CD14-positive monocyte (primary cell): Measurements from ENCODE around the gene KRT12. TPM values are rescaled to one million over a fixed set of nuclear protein-coding genes. Genes with fewer than 3 reads are reported as not detected.

Experiments
- DNase-seq, 3 donors: peaks; one replicate each; pipeline ENCODE4 v3.0.0-alpha.2; 2011 to 2022
- H2AFZ ChIP-seq: 2 replicates; pipeline ENCODE4 v1.6.0; 2012; ENCODE audit warnings: mild to moderate bottlenecking, low read depth, low read length, inconsistent platforms; ENCODE audit not compliant: insufficient read depth, poor library complexity, severe bottlenecking
- H3K27ac ChIP-seq, 2 donors: 1 replicate in 1 of 2; 2 replicates in 1 of 2; pipeline ENCODE4 v1.5.1; 2012 to 2013; ENCODE audit warnings: low read length in 2 of 2, control low read depth in 1 of 2, inconsistent platforms in 1 of 2, low read depth in 1 of 2, mild to moderate bottlenecking in 1 of 2
- H3K27me3 ChIP-seq, 2 donors: one replicate each; pipeline versions ENCODE4 v1.6.0 to v1.6.1; 2011 to 2013; ENCODE audit warnings: low read length in 2 of 2; ENCODE audit not compliant: control insufficient read depth in 2 of 2, insufficient read depth in 2 of 2
- H3K36me3 ChIP-seq, 2 donors: replicated peaks in 1 of 2; 1 replicate in 1 of 2; 2 replicates in 1 of 2; pipeline versions ENCODE4 v1.5.1 to v1.6.1; 2012 to 2013; ENCODE audit warnings: low read length in 2 of 2, control low read depth in 1 of 2, inconsistent platforms in 1 of 2, mild to moderate bottlenecking in 1 of 2; ENCODE audit not compliant: insufficient read depth in 2 of 2, control insufficient read depth in 1 of 2
- H3K4me1 ChIP-seq, 2 donors: 1 replicate in 1 of 2; 2 replicates in 1 of 2; pipeline versions ENCODE4 v1.5.1 to v1.6.1; 2012 to 2013; ENCODE audit warnings: low read length in 2 of 2, control low read depth in 1 of 2, inconsistent platforms in 1 of 2, mild to moderate bottlenecking in 1 of 2, moderate library complexity in 1 of 2; ENCODE audit not compliant: insufficient read depth in 2 of 2, control insufficient read depth in 1 of 2
- H3K4me2 ChIP-seq: replicated peaks from 2 replicates; pipeline ENCODE3; 2012; ENCODE audit warnings: low read length, moderate library complexity, mild to moderate bottlenecking; ENCODE audit not compliant: poor library complexity, severe bottlenecking; ENCODE audit errors: extremely low read depth
- H3K4me3 ChIP-seq, 3 experiments: fragments of 200-600 bp in 1 of 3; sonication (generic) in 1 of 3; replicated peaks in 1 of 3; 1 replicate in 2 of 3; 2 replicates in 1 of 3; pipeline ENCODE4 v1.5.1; 2011 to 2013; ENCODE audit warnings: low read length in 3 of 3, mild to moderate bottlenecking in 3 of 3, control low read depth in 2 of 3, low read depth in 2 of 3, inconsistent platforms in 1 of 3, moderate library complexity in 1 of 3
- H3K79me2 ChIP-seq: 2 replicates; pipeline ENCODE4 v1.6.0; 2012; ENCODE audit warnings: mild to moderate bottlenecking, control low read depth, inconsistent platforms, low read length, moderate library complexity; ENCODE audit not compliant: insufficient read depth
- H3K9ac ChIP-seq: 2 replicates; pipeline ENCODE4 v1.6.0; 2017; ENCODE audit warnings: low read length, mild to moderate bottlenecking; ENCODE audit not compliant: insufficient read depth, poor library complexity, severe bottlenecking
- H3K9me3 ChIP-seq, 2 donors: replicated peaks in 1 of 2; 1 replicate in 1 of 2; 2 replicates in 1 of 2; pipeline versions ENCODE4 v1.5.1 to v1.6.1; 2012 to 2013; ENCODE audit warnings: low read length in 2 of 2, control low read depth in 1 of 2; ENCODE audit not compliant: control insufficient read depth in 1 of 2, insufficient read depth in 1 of 2
- H4K20me1 ChIP-seq: 2 replicates; pipeline ENCODE4 v1.6.0; 2012; ENCODE audit warnings: mild to moderate bottlenecking, low read length, control low read depth, moderate library complexity; ENCODE audit not compliant: insufficient read depth
- H3K27ac Mint-ChIP-seq, 7 donors: one replicate each; pipeline ENCODE4 v1.8.0; 2020; ENCODE audit warnings: mild to moderate bottlenecking in 7 of 7, mixed read lengths in 7 of 7, moderate library complexity in 6 of 7, inconsistent platforms in 2 of 7
- H3K27me3 Mint-ChIP-seq, 3 donors: one replicate each; pipeline ENCODE4 v1.8.0; 2021 to 2022; ENCODE audit warnings: low read depth in 3 of 3, mild to moderate bottlenecking in 3 of 3, mixed read lengths in 3 of 3, moderate library complexity in 3 of 3, inconsistent platforms in 1 of 3
- H3K36me3 Mint-ChIP-seq, 2 donors: one replicate each; pipeline ENCODE4 v1.8.0; 2020; ENCODE audit warnings: mixed read lengths in 2 of 2, inconsistent platforms in 1 of 2, mild to moderate bottlenecking in 1 of 2
- H3K4me1 Mint-ChIP-seq: one replicate; pipeline ENCODE4 v1.8.0; 2020; ENCODE audit warnings: mild to moderate bottlenecking, mixed read lengths
- H3K4me3 Mint-ChIP-seq, 2 donors: one replicate each; pipeline ENCODE4 v1.8.0; 2020; ENCODE audit warnings: mild to moderate bottlenecking in 2 of 2, mixed read lengths in 2 of 2, moderate library complexity in 1 of 2
- H3K9me3 Mint-ChIP-seq, 7 donors: one replicate each; pipeline ENCODE4 v1.8.0; 2020 to 2022; ENCODE audit warnings: mixed read lengths in 7 of 7, mild to moderate bottlenecking in 6 of 7, moderate library complexity in 6 of 7, inconsistent platforms in 2 of 7
- CTCF ChIP-seq: fragments of 200-600 bp; IDR thresholded peaks from one replicate; pipeline ENCODE4 v1.8.0; 2022; ENCODE audit warnings: antibody characterized with exemption, mild to moderate bottlenecking
- WGBS: methylation state at CpG from one replicate; pipeline ENCODE4 v1.1.5; 2013; ENCODE audit warnings: missing lambda C conversion rate; ENCODE audit not compliant: insufficient coverage; 5-methylcytosine and 5-hydroxymethylcytosine counted together
- intact Hi-C, 2 donors: fragments of 100-400 bp; cut with micrococcal nuclease; formaldehyde crosslinking; loops; one replicate each; pipeline versions ENCODE4 v1.15.0 to v1.15.1; 2023
- polyA plus RNA-seq, 3 donors: library from polyadenylated mRNA; depleted of rRNA in 1 of 3; unstranded in 2 of 3; stranded (reverse) in 1 of 3; fragments of 300-500 nt in 2 of 3; fragments of >200 nt in 1 of 3; fragmentation: Illumina TruSeq in 2 of 3; gene quantifications; 1 replicate in 2 of 3; 2 replicates in 1 of 3; pipeline ENCODE4 v1.2.3, GENCODE V29; 2012 to 2021

Gene KRT12
- polyA plus RNA-seq, 3 donors = not detected

- Histone ChIP-seq H3K79me2 (no peaks in the 10 kb centered on the region), H2AFZ (no peak overlapping the region), H3K9ac (no peak overlapping the region), H3K4me1 (no peaks in the 10 kb centered on the region), H3K4me2 (no peak overlapping the region), H4K20me1 (no peaks in the 10 kb centered on the region), H3K9me3 (no peaks in the 10 kb centered on the region), H3K27me3 (peaks cover 5 to 11% of the 10 kb centered on the region in 2 donors), H3K36me3 (no peaks in the 10 kb centered on the region), H3K27ac (no peak overlapping the region), H3K4me3 (no peak overlapping the region)
- Mint-ChIP-seq H3K27me3 (peaks cover 13 to 26% (median 19%) of the 10 kb centered on the region in 3 donors), H3K4me1 (no peaks in the 10 kb centered on the region), H3K27ac (no peak overlapping the region), H3K4me3 (no peak overlapping the region), H3K9me3 (peaks cover 2 to 8% (median 4%) of the 10 kb centered on the region in 7 donors), H3K36me3 (no peaks in the 10 kb centered on the region)
- no peak for TF ChIP-seq CTCF
- WGBS = 20% methylated on average over 2 of the region's 7 CpGs
- intact Hi-C loops = no loop called here
- DNase-seq = no peak
Observed at GRCh38 chr17:40827746-40828453, 39.1 kb downstream of the KRT12 start.

- WGBS = no CpG with 5 or more reads among the region's 2 CpGs
- Mint-ChIP-seq H3K9me3 (peaks cover 2 to 10% (median 4%) of the 10 kb centered on the region in 7 donors), H3K4me3 (peak overlapping the region in 1 of 2 donors; percentile 8)
Observed at GRCh38 chr17:40825599-40825998, 41.4 kb downstream of the KRT12 start.

More at GRCh38 chr17:40825599-40825998, 41.4 kb downstream of the KRT12 start:
- Histone ChIP-seq H3K4me1 (no peaks in the 10 kb centered on the region), H3K36me3 (no peaks in the 10 kb centered on the region), H3K27me3 (peaks cover 10 to 26% of the 10 kb centered on the region in 2 donors), H2AFZ (no peak overlapping the region), H4K20me1 (no peaks in the 10 kb centered on the region), H3K27ac (no peak overlapping the region), H3K4me2 (no peak overlapping the region), H3K79me2 (no peaks in the 10 kb centered on the region), H3K9ac (no peak overlapping the region), H3K4me3 (no peak overlapping the region), H3K9me3 (no peaks in the 10 kb centered on the region)
- peaks cover 0 to 6% of the 10 kb centered on the region in 2 donors for H3K36me3 Mint-ChIP-seq
- H3K27ac Mint-ChIP-seq = no peak overlapping the region
- TF ChIP-seq CTCF = no peak
- H3K4me1 Mint-ChIP-seq = no peaks in the 10 kb centered on the region
- DNase-seq = no peak
- peaks cover 24 to 38% (median 25%) of the 10 kb centered on the region in 3 donors for H3K27me3 Mint-ChIP-seq
- intact Hi-C loops = no loop called here
